SW 1271 (cell line): ENCODE data around the gene SMARCE1.

Experiments
- DNase-seq, 2 experiments: peaks; one replicate each; lab custom pipeline; 2025; lab: John Stamatoyannopoulos, UW

Gene SMARCE1

DNA sequence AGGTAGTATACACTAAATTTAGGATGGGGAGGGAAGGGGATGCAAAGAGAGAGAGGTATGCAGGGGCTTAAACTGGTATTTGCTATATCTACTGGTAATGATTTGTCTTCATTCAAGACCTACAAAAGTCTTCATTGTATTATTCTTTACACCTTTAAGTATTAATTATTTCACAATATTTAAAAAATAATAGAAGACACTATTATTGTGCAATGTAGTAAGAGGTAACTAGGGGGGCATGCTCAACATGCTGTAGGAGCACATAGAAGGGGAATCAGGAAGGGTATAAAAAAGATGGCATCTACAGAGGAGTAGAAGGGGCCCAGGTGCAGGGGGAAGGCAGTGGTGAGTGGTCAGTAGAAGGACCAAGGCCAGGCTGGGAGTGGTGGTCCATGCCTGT, 67.5 kb downstream of the SMARCE1 start:
- DNase-seq, result no peak

DNA sequence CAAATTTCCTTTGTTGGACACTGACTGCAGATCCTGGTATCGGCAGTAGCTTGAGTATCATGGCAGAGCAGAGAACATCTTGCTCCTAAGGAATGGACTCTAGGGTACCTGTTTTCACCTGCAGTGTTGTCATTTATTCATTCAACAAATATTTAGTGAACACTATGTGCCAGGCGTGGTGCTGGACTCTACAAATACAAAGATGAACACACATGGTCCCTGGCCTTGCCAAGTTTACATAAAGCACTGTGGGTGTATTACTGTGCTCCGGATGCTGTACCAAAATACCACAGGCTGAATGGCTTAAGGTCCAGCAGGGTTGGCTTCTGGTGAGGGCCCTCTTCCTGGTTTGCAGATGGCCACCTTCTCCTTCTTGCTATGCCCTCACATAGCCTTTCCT, 68.1 kb downstream of the SMARCE1 start:
- DNase-seq, result no peak

DNA sequence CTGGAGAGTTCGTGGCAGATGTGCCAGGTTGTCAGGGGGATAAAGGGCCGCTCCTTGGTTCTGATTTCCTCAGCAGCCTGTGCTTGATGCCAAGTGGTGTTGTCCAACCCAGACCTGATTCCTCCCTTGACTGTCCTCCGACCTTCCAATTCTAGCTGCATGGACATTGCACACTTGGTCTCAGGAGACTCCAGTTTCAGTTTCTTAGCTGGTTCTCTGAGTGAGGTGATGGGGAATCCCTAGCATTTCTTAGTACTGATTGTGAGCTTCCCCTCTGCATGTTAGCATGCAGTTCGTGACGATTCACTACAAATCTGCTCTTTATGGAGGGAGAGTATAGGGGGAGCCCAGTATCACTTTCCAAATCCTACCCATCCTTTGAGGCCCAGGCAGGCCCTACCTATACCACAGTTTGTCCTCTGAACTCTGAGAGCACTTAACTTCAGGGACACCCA, 70.0 kb downstream of the SMARCE1 start:
- no peak for DNase-seq

DNA sequence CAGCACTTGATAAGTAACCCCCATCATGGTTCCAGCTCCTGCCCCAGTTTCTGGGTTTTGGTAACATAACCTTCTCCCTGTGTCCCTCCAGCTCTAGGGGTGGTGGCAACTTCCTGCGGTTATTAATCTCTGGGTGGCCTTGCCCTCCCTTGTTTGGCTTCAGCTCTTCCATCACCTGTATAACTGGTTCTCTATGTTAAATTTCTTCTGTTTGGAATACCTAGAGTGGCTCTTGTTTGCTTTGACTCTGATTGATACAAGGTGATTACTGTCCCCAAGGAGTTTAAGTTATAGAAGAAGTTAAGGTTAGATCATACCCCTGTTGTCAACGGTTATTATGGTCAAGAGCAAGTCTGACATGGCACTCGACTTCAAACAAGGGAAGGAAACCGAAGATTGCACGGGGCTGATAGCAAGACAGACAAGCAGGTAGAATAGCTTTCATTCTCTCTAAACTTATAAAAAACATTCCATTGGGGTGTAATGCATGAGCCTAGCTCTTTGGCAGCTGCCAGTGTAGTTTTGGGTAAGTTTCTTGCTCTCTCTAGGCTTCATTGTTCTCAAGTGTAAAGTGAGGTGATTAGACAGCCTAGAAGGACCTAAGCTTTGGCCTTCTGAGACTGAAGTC, 71.4 kb downstream of the SMARCE1 start:
- no peak for DNase-seq
